IPS-20b (cell line): ENCODE measurements around the gene MT1M.

Experiments used
- H3K27ac ChIP-seq: one replicate; pipeline ENCODE4 v1.5.1; 2013; ENCODE audit warnings: low read length
- H3K27me3 ChIP-seq: 2 replicates; pipeline ENCODE4 v1.6.1; 2013; ENCODE audit warnings: mild to moderate bottlenecking, low read length, inconsistent platforms; ENCODE audit not compliant: insufficient read depth
- H3K36me3 ChIP-seq: 2 replicates; pipeline ENCODE4 v1.6.1; 2013; ENCODE audit warnings: low read depth, mild to moderate bottlenecking, inconsistent platforms, low read length, moderate library complexity; ENCODE audit not compliant: insufficient read depth
- H3K4me1 ChIP-seq: 2 replicates; pipeline ENCODE4 v1.6.1; 2013; ENCODE audit warnings: mild to moderate bottlenecking, control low read depth, inconsistent platforms, low read length, moderate library complexity; ENCODE audit not compliant: insufficient read depth
- H3K4me3 ChIP-seq: 2 replicates; pipeline ENCODE4 v1.5.1; 2013; ENCODE audit warnings: mild to moderate bottlenecking, low read length, inconsistent platforms
- H3K9ac ChIP-seq: 2 replicates; pipeline ENCODE4 v1.6.1; 2013; ENCODE audit warnings: low read depth, mild to moderate bottlenecking, inconsistent platforms, low read length, moderate library complexity
- H3K9me3 ChIP-seq: 2 replicates; pipeline ENCODE4 v1.6.1; 2013; ENCODE audit warnings: mild to moderate bottlenecking, low read depth, low read length, inconsistent platforms; ENCODE audit not compliant: insufficient read depth

The MT1M gene

DNA sequence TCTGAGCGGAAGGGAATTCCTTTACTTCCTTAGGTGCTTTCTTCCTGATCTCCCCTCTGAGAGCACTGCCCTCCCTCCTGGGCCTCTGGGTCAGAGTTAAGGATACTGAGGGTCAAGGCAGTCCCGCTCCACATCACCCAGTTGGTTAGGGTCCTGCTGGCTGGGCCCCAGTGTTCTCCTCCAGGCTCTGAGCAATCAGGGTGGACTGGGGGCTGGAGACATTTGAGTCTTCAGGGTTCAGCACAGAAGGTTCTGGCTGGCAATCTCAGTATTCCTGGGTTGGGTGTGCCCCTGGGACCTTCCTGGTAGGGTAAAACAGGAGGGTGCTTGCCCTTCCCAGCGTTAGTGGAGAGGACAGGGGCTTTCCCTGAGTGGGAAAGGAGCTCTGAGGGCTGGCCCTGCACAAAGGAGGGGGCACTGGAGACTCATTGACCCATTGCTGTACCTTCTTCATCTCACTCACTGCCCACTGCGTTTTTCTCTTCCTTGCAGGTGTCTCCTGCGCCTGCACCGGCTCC lies 448 bp downstream of the MT1M start:
- no peak overlapping the region for H3K9ac ChIP-seq
- H3K4me1 ChIP-seq, result peaks cover 3% of the 10 kb centered on the region; the same call in 1 of the 2 replicates
- no peak overlapping the region for H3K27ac ChIP-seq
- H3K36me3 ChIP-seq, result no peaks in the 10 kb centered on the region
- peaks cover 100% of the 10 kb centered on the region for H3K27me3 ChIP-seq
- H3K4me3 ChIP-seq, result peak overlapping the region; percentile 47; the same call in 1 of the 2 replicates
- no peaks in the 10 kb centered on the region for H3K9me3 ChIP-seq

DNA sequence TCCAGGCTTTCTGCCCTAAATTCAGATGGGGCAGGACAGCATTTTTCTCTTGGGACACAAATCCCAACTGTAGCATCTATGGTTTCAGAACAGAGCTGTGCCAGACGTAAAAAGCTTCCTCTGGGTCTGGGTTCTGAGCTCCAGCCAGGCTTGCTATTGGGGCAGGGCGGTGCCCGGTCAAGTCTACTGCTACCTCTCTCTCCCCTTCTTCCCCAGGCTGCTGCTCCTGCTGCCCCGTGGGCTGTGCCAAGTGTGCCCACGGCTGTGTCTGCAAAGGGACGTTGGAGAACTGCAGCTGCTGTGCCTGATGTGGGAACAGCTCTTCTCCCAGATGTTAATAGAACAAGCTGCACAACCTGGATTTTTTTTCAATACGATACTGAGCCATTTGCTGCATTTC lies 1.1 kb downstream of the MT1M start:
- H3K36me3 ChIP-seq, result no peaks in the 10 kb centered on the region
- peaks cover 100% of the 10 kb centered on the region for H3K27me3 ChIP-seq
- peaks cover 3% of the 10 kb centered on the region; the same call in 1 of the 2 replicates for H3K4me1 ChIP-seq
- H3K4me3 ChIP-seq, result no peak overlapping the region
- H3K27ac ChIP-seq, result no peak overlapping the region
- H3K9ac ChIP-seq, result no peak overlapping the region
- H3K9me3 ChIP-seq, result no peaks in the 10 kb centered on the region

DNA sequence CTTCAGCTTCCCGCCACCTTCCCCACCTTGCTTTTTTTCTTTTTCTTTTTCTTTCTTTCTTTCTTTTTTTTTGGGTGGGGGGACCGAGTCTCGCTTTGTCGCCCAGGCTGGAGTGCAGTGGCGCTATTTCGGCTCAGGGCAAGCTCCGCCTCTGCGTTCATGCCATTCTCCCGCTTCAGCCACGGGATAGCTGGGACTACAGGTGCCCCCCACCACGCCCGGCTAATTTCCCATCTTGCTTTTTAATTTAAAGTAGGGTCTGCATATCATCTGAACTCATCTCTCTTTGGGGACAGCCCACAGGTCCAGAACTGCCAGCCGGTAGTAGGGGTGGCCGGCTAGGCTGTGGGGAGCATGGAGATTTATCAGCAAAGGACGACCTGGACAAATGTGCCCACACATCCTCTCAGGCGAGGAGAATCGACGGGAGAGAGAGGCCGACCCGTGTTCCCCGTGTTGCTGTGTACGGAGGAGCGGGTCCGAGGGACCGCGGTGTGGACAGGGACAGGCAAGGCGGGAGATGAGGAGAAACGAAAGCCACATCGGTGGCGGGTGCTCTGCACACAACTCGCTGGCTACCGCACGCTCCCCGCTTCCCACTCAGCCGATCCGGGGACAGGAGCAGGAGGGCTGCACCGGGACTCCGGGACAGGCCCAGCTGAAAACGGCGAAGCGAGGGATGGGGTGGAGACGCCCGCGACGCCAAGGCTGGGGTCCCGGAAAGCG lies 2.4 kb downstream of the MT1M start:
- Histone ChIP-seq H3K36me3 (no peaks in the 10 kb centered on the region), H3K4me1 (peaks cover 3% of the 10 kb centered on the region; the same call in 1 of the 2 replicates), H3K9ac (no peak overlapping the region), H3K27me3 (peaks cover 100% of the 10 kb centered on the region), H3K9me3 (no peaks in the 10 kb centered on the region; the same call in 1 of the 2 replicates), H3K27ac (no peak overlapping the region), H3K4me3 (0 out of 2 replicates have a peak overlapping the region, but pooled peaks have one; percentile 27)

DNA sequence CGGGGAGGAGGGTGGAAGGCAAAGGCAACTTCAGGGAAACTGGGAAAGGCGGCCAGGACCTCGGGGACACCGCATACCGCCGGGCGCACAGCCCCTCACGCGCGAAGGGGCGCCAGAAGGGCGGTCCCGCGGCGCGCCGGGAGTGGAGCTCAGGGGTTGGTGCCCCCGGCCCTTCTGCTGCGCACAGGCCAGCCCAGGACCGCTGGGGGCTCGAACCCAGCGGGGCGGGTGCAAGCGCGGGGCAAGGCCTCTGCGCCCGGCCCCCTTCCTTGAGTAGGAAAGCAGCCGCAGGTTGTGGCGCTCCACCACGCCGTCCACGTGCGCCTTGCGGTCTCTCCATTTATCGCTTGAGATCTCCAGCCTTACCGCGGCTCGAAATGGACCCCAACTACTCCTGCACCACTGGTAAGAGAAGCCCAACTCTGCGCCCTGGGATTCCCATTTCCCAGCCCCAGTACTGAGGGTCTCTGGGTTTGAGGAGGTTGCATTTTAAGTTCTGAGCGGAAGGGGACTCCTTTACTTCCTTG lies 3.0 kb downstream of the MT1M start:
- H3K9ac ChIP-seq, result no peak overlapping the region
- H3K27me3 ChIP-seq, result peaks cover 100% of the 10 kb centered on the region
- no peaks in the 10 kb centered on the region; the same call in 1 of the 2 replicates for H3K9me3 ChIP-seq

DNA sequence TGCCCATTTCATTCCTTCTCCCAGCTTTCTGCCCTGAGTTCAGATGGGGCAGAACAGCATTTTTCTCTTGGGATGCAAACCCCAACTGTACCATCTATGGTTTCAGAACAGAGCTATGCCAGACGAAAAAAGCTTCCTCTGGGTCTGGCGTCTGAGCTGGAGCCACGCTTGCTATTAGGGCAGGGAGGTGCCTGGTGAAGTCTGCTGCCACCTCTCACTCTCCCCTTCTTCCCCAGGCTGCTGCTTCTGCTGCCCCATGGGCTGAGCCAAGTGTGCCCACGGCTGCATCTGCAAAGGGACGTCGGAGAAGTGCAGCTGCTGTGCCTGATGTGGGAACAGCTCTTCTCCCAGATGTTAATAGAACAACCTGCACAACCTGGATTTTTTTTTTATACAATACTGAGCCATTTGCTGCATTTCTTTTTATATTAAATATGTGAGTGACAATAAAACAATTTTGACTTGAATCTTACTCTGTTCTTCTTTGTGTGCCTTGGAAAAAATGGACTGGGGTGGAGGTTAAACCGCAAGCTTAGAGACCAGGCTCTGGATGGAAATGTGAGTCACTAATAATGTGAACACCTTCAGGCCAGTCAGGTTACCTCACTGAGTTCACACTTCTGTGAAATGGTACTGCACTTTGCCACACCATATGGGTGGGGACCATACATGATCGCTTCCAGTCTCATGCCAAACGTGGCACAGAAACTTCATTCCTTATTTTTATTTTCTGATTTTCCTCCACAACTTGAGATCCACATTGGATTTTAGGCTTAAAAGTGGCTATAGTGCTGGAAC lies 4.4 kb downstream of the MT1M start:
- Histone ChIP-seq H3K4me3 (no peak overlapping the region), H3K9ac (no peak overlapping the region), H3K9me3 (no peaks in the 10 kb centered on the region; the same call in 1 of the 2 replicates), H3K27ac (no peak overlapping the region), H3K36me3 (no peaks in the 10 kb centered on the region), H3K4me1 (peaks cover 3% of the 10 kb centered on the region; the same call in 1 of the 2 replicates), H3K27me3 (peaks cover 100% of the 10 kb centered on the region)

More for the DNA sequence above, 3.0 kb downstream of the MT1M start:
- no peaks in the 10 kb centered on the region for H3K36me3 ChIP-seq
- H3K27ac ChIP-seq, result no peak overlapping the region
- 0 out of 2 replicates have a peak overlapping the region, but pooled peaks have one; percentile 27 for H3K4me3 ChIP-seq
- peaks cover 3% of the 10 kb centered on the region; the same call in 1 of the 2 replicates for H3K4me1 ChIP-seq

DNA sequence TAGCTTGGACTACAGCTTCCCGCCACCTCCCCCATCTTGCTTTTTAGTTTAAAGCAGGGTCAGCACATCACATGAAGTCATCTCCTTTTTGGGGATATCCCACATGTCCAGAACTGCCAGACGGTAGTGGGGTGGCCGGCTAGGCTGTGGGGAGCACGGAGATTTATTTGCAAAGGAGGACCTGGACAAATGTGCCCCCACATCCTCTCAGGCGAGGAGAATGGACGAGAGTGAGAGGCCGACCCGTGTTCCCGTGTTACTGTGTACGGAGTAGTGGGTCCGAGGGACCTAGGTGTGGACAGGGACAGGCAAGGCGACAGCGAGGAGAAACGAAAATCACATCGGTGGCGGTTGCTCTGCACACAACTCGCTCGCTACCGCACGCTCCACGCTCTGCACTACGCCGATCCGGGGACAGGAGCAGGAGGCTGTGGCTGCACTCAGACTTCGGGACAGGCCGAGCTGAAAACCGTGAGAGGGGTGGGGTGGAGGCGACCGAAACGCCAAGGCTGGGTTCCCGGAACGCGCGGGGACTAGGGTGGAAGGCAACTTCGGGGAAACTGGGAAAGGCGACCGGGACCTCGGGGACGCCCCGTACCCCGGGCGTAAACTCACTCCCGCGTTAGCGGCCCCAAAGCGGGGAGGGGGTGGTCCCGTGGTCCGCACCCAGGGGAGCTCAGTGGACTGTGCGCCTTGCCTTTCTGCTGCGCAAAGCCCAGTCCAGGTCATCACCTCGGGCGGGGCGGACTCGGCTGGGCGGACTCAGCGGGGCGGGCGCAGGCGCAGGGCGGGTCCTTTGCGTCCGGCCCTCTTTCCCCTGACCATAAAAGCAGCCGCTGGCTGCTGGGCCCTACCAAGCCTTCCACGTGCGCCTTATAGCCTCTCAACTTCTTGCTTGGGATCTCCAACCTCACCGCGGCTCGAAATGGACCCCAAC lies 5.6 kb downstream of the MT1M start, which contains the start of gene MT1A:
Gene MT1A, plus strand, starts transcription at position 853 of the 937 bp plus-strand sequence. Its CDS starts 73 bp downstream, at position 926.
- H3K27ac ChIP-seq, result no peak within 1 kb of the TSS
- peak within 1 kb of the TSS; percentile 47 for H3K4me3 ChIP-seq
- peaks cover 3% of the 10 kb centered on the region; the same call in 1 of the 2 replicates for H3K4me1 ChIP-seq
- H3K27me3 ChIP-seq, result peaks cover 100% of the 10 kb centered on the region
- no peaks in the 10 kb centered on the region for H3K36me3 ChIP-seq
- H3K9ac ChIP-seq, result no peak within 1 kb of the TSS
- H3K9me3 ChIP-seq, result no peaks in the 10 kb centered on the region; the same call in 1 of the 2 replicates

DNA sequence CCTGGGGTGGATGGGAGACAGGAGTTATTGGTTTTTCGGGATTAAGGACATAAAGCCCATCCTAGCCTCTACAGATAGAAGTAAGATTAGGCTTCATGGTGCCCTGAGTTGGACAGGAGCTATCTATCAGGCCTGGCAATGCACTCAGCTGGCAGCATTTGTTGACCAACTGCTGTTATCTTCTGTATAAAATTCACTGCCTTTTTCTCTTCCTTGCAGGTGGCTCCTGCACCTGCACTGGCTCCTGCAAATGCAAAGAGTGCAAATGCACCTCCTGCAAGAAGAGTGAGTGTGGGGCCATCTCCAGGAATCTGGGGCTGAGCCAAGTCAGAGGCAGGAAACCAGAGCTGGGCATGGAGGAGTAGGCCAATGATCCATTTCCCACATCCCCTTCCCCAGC lies 6.6 kb downstream of the MT1M start:
- Histone ChIP-seq H3K27ac (no peak overlapping the region), H3K9ac (no peak overlapping the region), H3K27me3 (peaks cover 100% of the 10 kb centered on the region), H3K4me1 (peaks cover 7% of the 10 kb centered on the region; the same call in 1 of the 2 replicates), H3K36me3 (no peaks in the 10 kb centered on the region), H3K4me3 (no peak overlapping the region), H3K9me3 (no peaks in the 10 kb centered on the region; the same call in 1 of the 2 replicates)

DNA sequence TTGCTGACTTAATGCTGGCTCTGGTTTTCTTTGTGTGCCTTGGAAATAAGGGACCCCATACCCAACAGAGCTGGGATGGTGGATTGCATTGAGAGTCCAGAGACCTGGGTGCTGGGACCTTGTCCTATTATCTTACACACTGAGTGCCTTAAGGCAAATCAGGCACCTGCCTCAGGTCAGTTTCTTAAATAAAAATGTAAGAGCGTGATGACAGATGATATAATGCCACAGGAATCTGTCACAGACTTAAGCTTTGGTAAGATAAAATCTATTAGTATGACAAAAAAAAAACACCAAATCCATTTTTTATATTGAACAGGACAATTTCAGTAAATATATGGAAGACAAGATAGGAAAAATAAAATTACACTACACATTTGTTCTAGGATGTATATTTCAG lies 7.6 kb downstream of the MT1M start:
- no peaks in the 10 kb centered on the region; the same call in 1 of the 2 replicates for H3K9me3 ChIP-seq
- H3K27ac ChIP-seq, result no peak overlapping the region
- no peak overlapping the region for H3K4me3 ChIP-seq
- peaks cover 4% of the 10 kb centered on the region; the same call in 1 of the 2 replicates for H3K4me1 ChIP-seq
- H3K36me3 ChIP-seq, result no peaks in the 10 kb centered on the region
- H3K9ac ChIP-seq, result no peak overlapping the region
- peaks cover 100% of the 10 kb centered on the region for H3K27me3 ChIP-seq

DNA sequence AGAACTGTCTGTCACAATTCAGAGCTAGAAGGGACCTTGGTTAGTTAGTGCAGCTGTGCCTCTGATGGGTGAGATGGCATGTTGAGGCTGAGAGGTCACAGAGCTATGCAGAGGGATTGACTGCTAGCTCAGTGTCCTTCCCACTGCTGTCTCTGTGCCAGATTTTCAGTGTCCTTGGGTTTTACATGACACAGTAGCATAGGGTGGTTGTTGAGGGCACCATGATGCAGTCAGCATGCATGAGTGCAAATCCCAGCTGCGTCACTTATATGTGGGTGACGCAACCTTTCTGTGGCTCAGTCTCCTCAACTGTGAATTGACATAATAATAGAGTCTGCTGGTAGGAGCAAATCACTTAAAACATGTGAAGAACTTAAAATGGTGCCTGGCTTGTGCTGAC lies 8.7 kb downstream of the MT1M start:
- H3K4me1 ChIP-seq, result peaks cover 4% of the 10 kb centered on the region; the same call in 1 of the 2 replicates
- no peak overlapping the region for H3K9ac ChIP-seq
- H3K36me3 ChIP-seq, result no peaks in the 10 kb centered on the region
- H3K27me3 ChIP-seq, result peaks cover 100% of the 10 kb centered on the region
- no peak overlapping the region for H3K4me3 ChIP-seq
- H3K27ac ChIP-seq, result no peak overlapping the region
- no peaks in the 10 kb centered on the region; the same call in 1 of the 2 replicates for H3K9me3 ChIP-seq

DNA sequence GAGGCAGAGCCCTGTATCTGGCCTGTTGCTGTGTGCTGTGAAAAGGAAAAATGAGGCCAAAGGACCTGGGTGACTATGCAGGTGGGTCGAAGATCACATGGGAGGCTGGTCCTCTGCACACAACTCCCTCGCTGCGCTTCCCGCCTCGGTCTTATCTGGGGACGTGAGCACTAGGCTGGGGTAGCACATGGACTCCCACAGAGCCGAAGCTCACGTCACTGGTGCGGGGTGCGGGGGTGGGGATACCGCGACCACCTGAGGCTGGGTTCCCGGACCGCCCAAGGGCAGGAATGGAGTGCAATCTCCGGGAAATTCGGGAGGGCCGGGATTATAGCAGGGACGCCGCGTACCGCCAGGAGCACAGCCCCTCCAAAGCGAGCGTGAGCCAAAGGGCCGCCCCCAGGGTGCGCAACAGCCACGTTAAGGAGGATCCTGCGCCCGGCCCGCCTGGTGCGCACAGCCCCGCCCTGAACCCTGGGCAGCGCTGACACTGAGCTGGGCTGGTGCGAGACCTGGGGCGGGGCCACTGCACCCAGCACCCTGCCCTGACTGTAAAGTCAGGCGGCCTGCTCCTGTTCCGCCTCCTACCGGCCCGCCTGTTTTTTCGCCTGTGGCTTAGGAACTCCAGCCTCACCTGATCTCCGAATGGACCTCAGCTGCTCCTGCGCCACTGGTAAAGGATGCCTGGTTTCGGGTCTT lies 10.8 kb downstream of the MT1M start:
- Histone ChIP-seq H3K9me3 (no peaks in the 10 kb centered on the region; the same call in 1 of the 2 replicates), H3K4me3 (peak overlapping the region; percentile 54), H3K9ac (no peak overlapping the region), H3K4me1 (peaks cover 4% of the 10 kb centered on the region; the same call in 1 of the 2 replicates), H3K27me3 (peaks cover 100% of the 10 kb centered on the region), H3K36me3 (no peaks in the 10 kb centered on the region), H3K27ac (no peak overlapping the region)
